Retinal pigment epithelial cell (primary cell): Measurements from ENCODE around the gene IL31RA.

ENCODE experiments used
- DNase-seq: peaks from one replicate; pipeline ENCODE4 v3.0.0-alpha.2; 2010; ENCODE audit warnings: low read depth
- H3K4me3 ChIP-seq: 2 replicates; pipeline ENCODE4 v1.5.1; 2011; ENCODE audit warnings: mild to moderate bottlenecking, low read length, control low read depth, moderate library complexity
- CTCF ChIP-seq: conservative IDR thresholded peaks from 2 replicates; pipeline ENCODE4 v1.5.1; 2011; ENCODE audit warnings: low read depth, low read length, control low read depth, inconsistent platforms

IL31RA gene

GRCh38 chr5:55969956-55970355, 118.8 kb downstream of the IL31RA start:
- no peak for TF ChIP-seq CTCF

More at GRCh38 chr5:55969956-55970355, 118.8 kb downstream of the IL31RA start:
- no peak overlapping the region for H3K4me3 ChIP-seq
- no peak for DNase-seq
